HUES48 (cell line): ENCODE measurements around the gene TMEM129.

ENCODE experiments used
- H3K27ac ChIP-seq: one replicate; pipeline ENCODE4 v1.7.0; 2013; ENCODE audit warnings: low read depth, low read length, inconsistent platforms
- H3K27me3 ChIP-seq: 2 replicates; pipeline ENCODE4 v1.6.1; 2013; ENCODE audit warnings: mild to moderate bottlenecking, low read length; ENCODE audit not compliant: control insufficient read depth, insufficient read depth
- H3K36me3 ChIP-seq: 2 replicates; pipeline ENCODE4 v1.6.1; 2013; ENCODE audit warnings: low read length; ENCODE audit not compliant: control insufficient read depth, insufficient read depth
- H3K4me1 ChIP-seq: 2 replicates; pipeline ENCODE4 v1.6.1; 2013; ENCODE audit warnings: mild to moderate bottlenecking, low read length; ENCODE audit not compliant: control insufficient read depth, insufficient read depth
- H3K4me3 ChIP-seq: 2 replicates; pipeline ENCODE4 v1.5.1; 2013; ENCODE audit warnings: mild to moderate bottlenecking, low read depth, low read length
- H3K9ac ChIP-seq: 2 replicates; pipeline ENCODE4 v1.6.1; 2013; ENCODE audit warnings: mild to moderate bottlenecking, low read depth, low read length, moderate library complexity
- H3K9me3 ChIP-seq: 2 replicates; pipeline ENCODE4 v1.6.1; 2013; ENCODE audit warnings: low read length; ENCODE audit not compliant: control insufficient read depth, insufficient read depth

TMEM129 gene

DNA sequence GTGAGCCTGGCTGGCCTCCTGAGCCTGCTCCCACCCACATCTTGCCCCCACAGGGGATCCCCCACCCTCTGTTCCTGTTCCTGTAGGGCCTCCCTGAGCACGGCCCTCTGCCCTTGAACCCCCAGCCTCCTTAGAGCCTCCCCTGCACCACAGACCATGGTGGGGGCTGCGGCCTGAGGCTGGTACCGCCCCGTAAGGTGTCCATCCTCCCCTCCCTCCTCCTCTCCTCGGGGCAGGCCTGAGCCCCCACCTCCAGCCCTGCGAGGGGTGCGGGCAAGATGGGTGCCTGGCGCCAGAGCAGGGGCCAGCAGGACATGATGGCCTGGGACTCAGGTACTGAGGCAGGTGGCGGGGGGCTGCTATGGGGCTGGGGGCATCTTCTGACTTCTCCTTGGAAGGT is 43.5 kb upstream of the TMEM129 start:
- Histone ChIP-seq H3K36me3 (no peaks in the 10 kb centered on the region), H3K9ac (no peak overlapping the region), H3K9me3 (no peaks in the 10 kb centered on the region), H3K27ac (no peak overlapping the region), H3K27me3 (peaks cover 6% of the 10 kb centered on the region; the same call in 1 of the 2 replicates), H3K4me1 (peaks cover 25% of the 10 kb centered on the region), H3K4me3 (no peak overlapping the region)

DNA sequence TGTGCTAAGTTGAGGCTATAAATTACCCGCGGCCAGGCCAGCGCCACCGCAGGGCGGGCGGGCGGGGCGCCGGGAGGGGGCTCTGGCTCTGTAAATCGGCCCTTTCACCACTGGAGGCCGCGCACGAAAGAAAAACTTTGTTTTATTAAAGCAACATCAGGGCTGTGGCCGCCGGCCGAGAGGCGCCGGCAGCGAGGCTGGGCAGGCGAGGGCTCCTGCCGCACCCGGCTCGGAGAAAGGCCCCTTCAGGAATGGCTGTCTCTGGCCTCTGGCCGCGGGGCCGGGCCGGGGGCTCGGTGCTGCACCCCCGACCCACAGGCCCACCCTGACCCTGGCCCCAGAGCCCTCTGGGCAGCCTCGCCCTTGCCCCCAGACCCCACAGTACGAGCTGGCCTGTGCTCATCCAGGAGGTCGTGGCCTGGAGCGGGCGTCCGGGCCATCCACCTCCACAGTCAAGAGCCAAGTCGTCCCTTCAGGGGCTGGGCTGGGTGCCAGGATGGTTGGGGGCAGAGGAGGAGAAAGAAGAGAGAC is 42.5 kb upstream of the TMEM129 start:
- Histone ChIP-seq H3K4me3 (no peak overlapping the region), H3K9me3 (no peaks in the 10 kb centered on the region), H3K27ac (no peak overlapping the region), H3K4me1 (peaks cover 23% of the 10 kb centered on the region), H3K27me3 (no peaks in the 10 kb centered on the region; the same call in 1 of the 2 replicates), H3K9ac (no peak overlapping the region), H3K36me3 (no peaks in the 10 kb centered on the region)

DNA sequence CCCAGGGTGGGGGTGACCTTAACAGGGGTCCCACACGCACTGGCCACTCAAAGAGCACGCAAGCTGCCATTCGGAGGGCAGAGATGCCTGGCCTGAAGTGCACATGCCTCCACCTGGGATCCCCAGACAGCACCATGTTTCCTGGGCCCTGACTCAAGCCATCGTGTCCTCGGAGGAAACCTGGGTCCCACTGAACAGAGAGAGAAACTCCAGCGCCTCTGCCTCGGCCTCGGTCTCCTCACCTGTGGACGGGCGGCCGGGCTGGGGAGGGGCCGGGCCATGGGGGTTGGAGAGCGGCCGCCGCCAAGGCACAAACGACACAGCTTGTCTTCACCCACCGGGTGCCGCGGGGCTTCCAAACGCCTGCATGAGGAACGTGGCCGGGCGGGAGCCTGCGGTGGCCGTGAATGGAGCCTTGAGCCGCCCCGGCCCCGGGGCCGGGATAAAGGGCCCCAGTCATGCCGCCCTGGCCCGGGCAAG is 42.0 kb upstream of the TMEM129 start:
- Histone ChIP-seq H3K4me3 (no peak overlapping the region), H3K27me3 (no peaks in the 10 kb centered on the region; the same call in 1 of the 2 replicates), H3K9ac (no peak overlapping the region), H3K9me3 (no peaks in the 10 kb centered on the region), H3K27ac (no peak overlapping the region), H3K36me3 (no peaks in the 10 kb centered on the region), H3K4me1 (peaks cover 18% of the 10 kb centered on the region)

DNA sequence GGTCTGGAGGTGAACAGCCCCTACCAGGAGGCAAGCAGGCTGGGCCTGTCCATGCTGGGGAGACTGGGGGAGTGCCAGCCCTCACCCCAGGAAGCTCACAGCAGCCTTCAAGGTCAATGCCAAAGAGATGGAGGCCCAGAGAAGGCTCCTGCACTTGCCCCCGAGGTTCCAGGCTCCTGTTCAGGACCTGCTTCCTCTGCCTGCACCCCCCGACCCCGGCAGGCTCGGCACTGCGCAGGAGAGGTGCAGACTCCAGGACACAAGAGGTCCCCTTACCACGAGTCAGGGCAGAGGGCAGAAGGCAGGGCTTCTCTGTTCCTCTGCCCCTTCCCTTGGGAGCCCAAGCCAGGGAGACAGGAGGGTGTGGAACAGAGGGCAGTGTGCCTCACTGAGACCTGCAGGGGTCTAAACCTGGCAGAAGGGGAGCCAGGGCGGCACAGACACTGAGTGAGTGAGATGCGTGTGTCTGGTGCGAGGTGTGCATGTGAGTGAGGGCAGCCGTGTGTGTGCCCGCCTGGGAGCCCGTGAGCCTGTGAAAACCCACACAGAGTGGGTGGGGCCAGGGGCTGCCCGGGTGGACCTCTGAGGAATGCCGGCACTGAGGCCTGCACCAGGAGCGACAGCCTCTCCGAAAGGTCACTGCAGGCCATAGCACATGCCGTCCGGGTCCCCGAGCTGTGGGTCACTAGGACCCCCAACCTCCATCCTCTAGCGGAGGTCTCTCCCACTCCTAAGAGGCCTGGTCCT is 41.3 kb upstream of the TMEM129 start:
- Histone ChIP-seq H3K4me3 (no peak overlapping the region), H3K4me1 (peaks cover 16% of the 10 kb centered on the region), H3K27ac (no peak overlapping the region), H3K27me3 (no peaks in the 10 kb centered on the region; the same call in 1 of the 2 replicates), H3K9ac (no peak overlapping the region), H3K9me3 (no peaks in the 10 kb centered on the region), H3K36me3 (no peaks in the 10 kb centered on the region)

DNA sequence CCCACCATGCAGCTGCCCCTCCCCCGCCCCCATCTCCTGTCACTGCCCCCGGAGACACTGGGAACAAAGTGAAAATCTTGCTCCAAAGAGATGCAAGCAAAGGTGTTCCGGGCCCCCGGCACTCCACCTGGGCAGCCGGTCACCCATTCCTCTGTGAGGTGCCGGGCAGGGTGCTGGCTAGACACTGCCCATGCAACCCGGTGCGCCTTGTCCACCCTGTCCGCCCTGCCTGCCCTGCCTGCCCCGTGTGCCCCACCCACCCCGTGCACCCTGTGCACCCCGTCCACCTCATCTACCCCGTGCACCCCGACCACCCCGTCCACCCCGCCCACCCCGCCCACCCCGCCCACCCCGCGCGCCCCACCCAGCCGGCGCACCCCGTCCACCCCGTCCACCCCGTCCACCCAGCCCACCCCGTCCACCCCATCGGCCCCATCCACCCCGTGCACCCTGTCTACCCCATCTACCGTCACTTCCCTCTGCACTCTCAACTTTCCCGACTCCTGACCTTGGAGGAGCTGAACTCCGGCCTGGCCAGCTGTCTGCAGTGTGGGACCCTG is 40.1 kb upstream of the TMEM129 start:
- peaks cover 10% of the 10 kb centered on the region for H3K4me1 ChIP-seq
- no peak overlapping the region for H3K4me3 ChIP-seq
- no peak overlapping the region for H3K9ac ChIP-seq
- no peak overlapping the region for H3K27ac ChIP-seq
- no peaks in the 10 kb centered on the region; the same call in 1 of the 2 replicates for H3K27me3 ChIP-seq
- no peaks in the 10 kb centered on the region for H3K9me3 ChIP-seq
- no peaks in the 10 kb centered on the region for H3K36me3 ChIP-seq

DNA sequence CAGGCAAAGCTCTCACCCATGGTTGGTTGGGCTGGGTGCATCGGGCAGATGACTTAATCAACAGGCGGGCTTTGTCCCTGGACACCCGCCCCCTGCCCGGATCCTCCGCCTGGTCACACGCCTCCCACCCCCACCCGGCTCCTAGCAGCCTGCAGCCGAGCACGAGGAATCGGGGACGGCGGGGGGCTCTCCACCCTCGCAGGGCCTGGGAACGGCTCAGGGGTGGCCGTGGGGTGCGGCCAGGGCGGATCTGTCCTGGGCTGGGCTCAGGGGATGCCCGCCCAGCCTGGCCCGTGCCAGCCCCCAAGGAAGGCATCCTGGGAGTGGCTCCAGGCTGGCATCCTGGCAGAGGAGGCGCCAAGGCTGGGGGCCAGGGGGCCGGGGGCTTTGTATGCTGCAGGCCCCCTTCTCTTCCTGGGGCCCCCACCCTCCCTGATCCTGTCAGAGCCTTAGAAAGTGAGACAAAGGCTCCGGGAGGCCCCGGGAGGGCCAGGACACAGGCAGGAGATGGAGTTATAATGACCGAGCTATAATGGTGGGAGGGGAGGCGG is 39.5 kb upstream of the TMEM129 start:
- no peak overlapping the region for H3K27ac ChIP-seq
- no peaks in the 10 kb centered on the region for H3K36me3 ChIP-seq
- H3K9ac ChIP-seq, result no peak overlapping the region
- H3K27me3 ChIP-seq, result no peaks in the 10 kb centered on the region; the same call in 1 of the 2 replicates
- H3K4me1 ChIP-seq, result peaks cover 3% of the 10 kb centered on the region
- H3K9me3 ChIP-seq, result no peaks in the 10 kb centered on the region
- no peak overlapping the region for H3K4me3 ChIP-seq

DNA sequence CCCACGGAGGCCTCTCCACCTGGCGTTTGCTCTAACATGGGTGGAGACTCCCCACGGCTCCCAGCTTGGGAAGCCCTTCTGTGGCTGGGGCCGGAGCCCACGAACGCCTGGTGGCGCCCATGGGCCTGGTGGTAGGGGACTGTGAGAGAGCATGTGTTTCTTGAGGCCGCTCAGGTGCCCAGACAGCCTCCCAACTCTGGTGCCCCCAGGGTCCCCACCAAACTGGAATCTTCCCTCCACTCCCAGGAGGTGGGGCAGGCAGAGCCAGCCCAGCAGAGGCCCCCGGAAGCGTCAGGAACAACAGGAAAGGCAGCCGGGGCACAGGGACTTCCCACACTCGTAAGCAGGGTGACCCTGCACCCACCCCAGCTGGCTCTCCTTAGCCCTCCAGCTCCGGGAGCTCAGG is 38.7 kb upstream of the TMEM129 start:
- no peaks in the 10 kb centered on the region for H3K27me3 ChIP-seq
- H3K36me3 ChIP-seq, result no peaks in the 10 kb centered on the region
- no peak overlapping the region for H3K27ac ChIP-seq
- H3K4me3 ChIP-seq, result no peak overlapping the region
- no peaks in the 10 kb centered on the region for H3K4me1 ChIP-seq
- H3K9me3 ChIP-seq, result no peaks in the 10 kb centered on the region
- no peak overlapping the region for H3K9ac ChIP-seq

DNA sequence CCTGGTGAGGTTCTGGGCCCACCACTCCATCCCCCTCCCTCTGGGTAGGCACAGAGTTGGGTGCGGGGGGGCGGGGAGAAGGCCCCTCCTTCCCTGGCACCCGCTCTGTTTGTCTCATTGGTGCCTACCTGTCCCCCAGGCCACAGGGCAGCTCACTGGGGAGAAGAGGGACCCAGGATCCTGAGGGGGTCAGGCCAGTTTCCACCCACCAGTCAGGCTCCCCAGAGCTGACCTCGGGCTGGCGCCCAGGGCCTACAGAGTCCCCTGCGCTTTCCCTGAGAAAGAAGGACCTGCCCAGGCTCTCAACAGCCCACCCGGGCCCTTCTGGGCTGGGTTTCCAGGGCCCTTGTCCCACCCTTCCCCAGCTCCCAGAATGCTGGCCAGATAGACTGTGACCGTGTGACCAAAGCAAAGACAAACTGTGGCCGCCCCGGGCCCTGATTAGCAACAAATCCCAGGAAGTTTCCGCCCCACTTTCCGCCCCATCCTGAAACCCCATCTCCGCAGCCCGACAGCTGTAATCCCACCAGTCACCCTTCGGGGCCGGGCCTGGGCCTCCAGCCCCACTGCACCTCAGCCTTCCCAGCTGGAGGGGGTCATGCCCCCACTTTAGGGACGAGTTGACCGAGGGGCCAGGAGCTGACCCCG is 38.2 kb upstream of the TMEM129 start:
- H3K9me3 ChIP-seq, result no peaks in the 10 kb centered on the region
- H3K27me3 ChIP-seq, result no peaks in the 10 kb centered on the region
- no peak overlapping the region for H3K4me3 ChIP-seq
- no peak overlapping the region for H3K27ac ChIP-seq
- no peaks in the 10 kb centered on the region for H3K4me1 ChIP-seq
- no peaks in the 10 kb centered on the region for H3K36me3 ChIP-seq
- H3K9ac ChIP-seq, result no peak overlapping the region

DNA sequence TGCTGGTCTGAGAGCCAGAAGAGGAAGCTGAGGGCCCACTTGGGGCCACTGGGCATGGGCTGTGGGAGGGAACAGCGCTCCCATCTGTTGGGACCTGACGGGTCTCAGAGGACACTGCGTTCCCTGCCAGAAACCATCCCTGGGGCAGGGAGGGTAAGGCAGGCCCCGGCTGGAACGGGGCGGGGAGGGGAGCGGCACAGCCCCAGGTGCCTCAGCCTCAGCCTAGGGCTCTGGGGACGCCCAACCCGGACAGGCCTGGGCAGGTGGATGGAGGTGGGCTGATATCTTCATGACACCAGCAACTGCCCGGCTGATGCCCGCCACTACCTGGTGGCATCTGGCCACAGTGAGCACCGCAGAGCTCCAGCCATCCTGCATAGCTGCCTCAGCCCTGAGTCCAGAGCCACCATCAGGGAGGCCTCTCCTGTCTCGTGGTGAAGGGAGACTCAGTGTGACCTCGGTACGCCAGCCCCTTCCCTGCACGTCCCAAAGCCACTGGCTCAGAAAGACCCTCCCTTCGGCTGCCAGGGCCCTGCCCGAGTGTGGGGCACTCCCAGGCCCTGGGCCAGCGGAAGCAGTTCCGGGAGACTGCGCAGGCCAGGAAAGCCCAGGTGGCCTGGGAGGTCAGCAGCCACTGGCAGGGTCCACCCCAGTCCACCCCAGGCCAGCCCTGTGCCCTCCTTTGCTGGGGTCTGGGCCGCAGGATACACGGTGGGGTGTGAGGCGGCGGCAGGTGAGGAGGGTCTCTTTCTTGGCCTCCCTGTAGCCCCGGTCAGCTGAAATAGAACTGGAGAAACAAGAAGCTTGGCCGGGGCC is 37.4 kb upstream of the TMEM129 start:
- Histone ChIP-seq H3K4me3 (no peak overlapping the region), H3K36me3 (no peaks in the 10 kb centered on the region), H3K4me1 (no peaks in the 10 kb centered on the region), H3K27me3 (no peaks in the 10 kb centered on the region), H3K9ac (no peak overlapping the region), H3K9me3 (no peaks in the 10 kb centered on the region), H3K27ac (no peak overlapping the region)

DNA sequence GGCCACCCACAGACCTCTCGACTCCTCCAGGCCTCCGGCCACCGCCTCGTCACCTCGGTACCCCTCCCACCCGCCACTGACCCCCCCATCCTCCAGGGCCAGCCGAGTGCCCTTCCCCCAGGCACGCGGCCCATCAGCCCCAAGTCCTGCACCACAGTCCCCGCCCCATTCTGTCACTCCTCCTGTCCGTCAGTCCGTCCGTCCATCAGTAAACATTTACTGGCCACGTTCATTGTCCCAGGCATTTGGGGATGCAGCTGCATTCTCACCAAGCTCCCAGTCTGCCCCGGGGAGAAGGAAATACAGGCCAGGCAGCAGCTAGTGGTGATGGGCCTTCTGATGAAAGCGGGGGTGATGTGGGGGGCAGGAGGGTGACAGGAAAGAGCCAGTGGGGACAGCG is 36.7 kb upstream of the TMEM129 start:
- H3K9ac ChIP-seq, result no peak overlapping the region
- no peaks in the 10 kb centered on the region for H3K36me3 ChIP-seq
- no peaks in the 10 kb centered on the region for H3K9me3 ChIP-seq
- H3K4me1 ChIP-seq, result no peaks in the 10 kb centered on the region
- H3K27ac ChIP-seq, result no peak overlapping the region
- H3K4me3 ChIP-seq, result no peak overlapping the region
- no peaks in the 10 kb centered on the region for H3K27me3 ChIP-seq
